HEK293 (cell line): ENCODE results near the gene PLCG1.
"Not testable (repeated sequence)": the region's sequence is repeated elsewhere in the genome, so short reads cannot be mapped to it uniquely, and the experiment has no call there.

Experiments used
- CTCF ChIA-PET: fragments of 350-600 bp; formaldehyde crosslinking; extraction: SDS; loops from one replicate; lab custom pipeline; 2021; ENCODE audit warnings: antibody characterized with exemption; lab: Yijun Ruan, JAX
- POLR2A ChIA-PET: fragments of 300-600 bp; formaldehyde crosslinking; extraction: SDS; loops from one replicate; lab custom pipeline; 2020; ENCODE audit warnings: antibody characterized with exemption, inconsistent platforms; lab: Yijun Ruan, JAX
- H3K27ac ChIP-seq: fragments of 200-500 bp; sonication (Bioruptor generic); 2 replicates; pipeline ENCODE4 v1.5.1; 2014; ENCODE audit warnings: low read depth, low read length, control low read depth, inconsistent platforms; ENCODE audit errors: extremely low read depth
- H3K36me3 ChIP-seq, 2 experiments: fragments of 200-500 bp in 1 of 2; sonication (Bioruptor generic) in 1 of 2; 1 replicate in 1 of 2; 2 replicates in 1 of 2; pipeline ENCODE4 v1.5.1; 2014 to 2017; ENCODE audit warnings: inconsistent platforms in 2 of 2, low read length in 2 of 2; ENCODE audit not compliant: control insufficient read depth in 2 of 2, insufficient read depth in 1 of 2
- H3K4me1 ChIP-seq: fragments of 200-500 bp; sonication (Bioruptor generic); 2 replicates; pipeline ENCODE4 v1.5.1; 2014; ENCODE audit warnings: mild to moderate bottlenecking, low read length, inconsistent platforms; ENCODE audit not compliant: control insufficient read depth, insufficient read depth
- H3K4me3 ChIP-seq: 2 replicates; pipeline ENCODE4 v1.5.1; 2011; ENCODE audit warnings: low read depth, mild to moderate bottlenecking, control low read depth, low read length, moderate library complexity
- H3K9me3 ChIP-seq: fragments of 200-500 bp; sonication (Bioruptor generic); 2 replicates; pipeline ENCODE4 v1.5.1; 2014; ENCODE audit warnings: low read depth, low read length, inconsistent platforms; ENCODE audit not compliant: control insufficient read depth, insufficient read depth
- BCL11B ChIP-seq: fragments of 450-650 bp; formaldehyde crosslinking; IDR thresholded peaks from 2 replicates; pipeline ENCODE4 v1.5.1; 2016; ENCODE audit warnings: low read depth, missing biosample characterization, missing genetic modification characterization
- GLI4 ChIP-seq: fragments of 450-650 bp; formaldehyde crosslinking; IDR thresholded peaks from 2 replicates; pipeline ENCODE4 v1.5.1; 2016; ENCODE audit warnings: missing biosample characterization, missing genetic modification characterization
- MEIS1 ChIP-seq: sonication (generic); formaldehyde crosslinking; IDR thresholded peaks from 2 replicates; pipeline ENCODE4 v1.8.1; 2022; ENCODE audit warnings: missing genetic modification reagents, mild to moderate bottlenecking, borderline replicate concordance
- PRDM4 ChIP-seq: fragments of 450-650 bp; formaldehyde crosslinking; IDR thresholded peaks from 2 replicates; pipeline ENCODE4 v1.5.1; 2017; ENCODE audit warnings: missing biosample characterization, missing genetic modification characterization
- ZBTB1 ChIP-seq: fragments of 450-650 bp; formaldehyde crosslinking; IDR thresholded peaks from 2 replicates; pipeline ENCODE4 v1.5.1; 2016; ENCODE audit warnings: missing biosample characterization, missing genetic modification characterization
- ZBTB11 ChIP-seq: fragments of 450-650 bp; formaldehyde crosslinking; conservative IDR thresholded peaks from 2 replicates; pipeline ENCODE4 v1.5.1; 2016; ENCODE audit warnings: low read depth, missing biosample characterization, missing genetic modification characterization
- ZFP41 ChIP-seq: fragments of 450-650 bp; formaldehyde crosslinking; IDR thresholded peaks from 2 replicates; pipeline ENCODE4 v1.5.1; 2016; ENCODE audit warnings: missing biosample characterization, missing genetic modification characterization, borderline replicate concordance
- ZIC2 ChIP-seq: fragments of 450-650 bp; formaldehyde crosslinking; IDR thresholded peaks from 2 replicates; pipeline ENCODE4 v1.5.1; 2016; ENCODE audit warnings: missing biosample characterization, missing genetic modification characterization
- ZNF146 ChIP-seq: fragments of 450-650 bp; formaldehyde crosslinking; IDR thresholded peaks from 2 replicates; pipeline ENCODE4 v1.5.1; 2016; ENCODE audit warnings: missing biosample characterization, missing genetic modification characterization
- ZNF157 ChIP-seq: fragments of 450-650 bp; formaldehyde crosslinking; IDR thresholded peaks from 2 replicates; pipeline ENCODE4 v1.5.1; 2016; ENCODE audit warnings: missing biosample characterization, missing genetic modification characterization
- ZNF2 ChIP-seq: fragments of 450-650 bp; formaldehyde crosslinking; IDR thresholded peaks from 2 replicates; pipeline ENCODE4 v1.5.1; 2016; ENCODE audit warnings: missing biosample characterization, missing genetic modification characterization
- ZNF24 ChIP-seq: fragments of 450-650 bp; formaldehyde crosslinking; IDR thresholded peaks from 2 replicates; pipeline ENCODE4 v1.5.1; 2016; ENCODE audit warnings: missing biosample characterization, missing genetic modification characterization
- ZNF449 ChIP-seq: fragments of 450-650 bp; formaldehyde crosslinking; IDR thresholded peaks from 2 replicates; pipeline ENCODE4 v1.5.1; 2017; ENCODE audit warnings: missing biosample characterization, mild to moderate bottlenecking, missing genetic modification characterization, moderate library complexity
- ZNF521 ChIP-seq: fragments of 450-650 bp; formaldehyde crosslinking; IDR thresholded peaks from 2 replicates; pipeline ENCODE4 v1.5.1; 2017; ENCODE audit warnings: missing biosample characterization, mild to moderate bottlenecking, missing genetic modification characterization
- ZNF600 ChIP-seq: fragments of 450-650 bp; formaldehyde crosslinking; IDR thresholded peaks from 2 replicates; pipeline ENCODE4 v1.5.1; 2016; ENCODE audit warnings: missing biosample characterization, missing genetic modification characterization
- ZNF624 ChIP-seq: fragments of 450-650 bp; formaldehyde crosslinking; IDR thresholded peaks from 2 replicates; pipeline ENCODE4 v1.5.1; 2017; ENCODE audit warnings: missing biosample characterization, missing genetic modification characterization
- ZNF629 ChIP-seq: fragments of 450-650 bp; formaldehyde crosslinking; IDR thresholded peaks from 2 replicates; pipeline ENCODE4 v1.5.1; 2017; ENCODE audit warnings: missing biosample characterization, missing genetic modification characterization
- ZNF704 ChIP-seq: fragments of 450-650 bp; formaldehyde crosslinking; IDR thresholded peaks from 2 replicates; pipeline ENCODE4 v1.5.1; 2016; ENCODE audit warnings: missing biosample characterization, missing genetic modification characterization
- ZSCAN16 ChIP-seq: fragments of 450-650 bp; formaldehyde crosslinking; IDR thresholded peaks from 2 replicates; pipeline ENCODE4 v1.5.1; 2016; ENCODE audit warnings: missing biosample characterization, missing genetic modification characterization
- TF ChIP-seq, protein P1 (sequence below): fragments of 450-650 bp; formaldehyde crosslinking; IDR thresholded peaks from 2 replicates; pipeline ENCODE4 v1.5.1; 2017; ENCODE audit warnings: missing biosample characterization, missing genetic modification characterization
- TF ChIP-seq, protein P2 (sequence below): fragments of 450-650 bp; formaldehyde crosslinking; IDR thresholded peaks from 2 replicates; pipeline ENCODE4 v1.5.1; 2016; ENCODE audit warnings: missing biosample characterization, missing genetic modification characterization, borderline replicate concordance

Gene PLCG1

DNA sequence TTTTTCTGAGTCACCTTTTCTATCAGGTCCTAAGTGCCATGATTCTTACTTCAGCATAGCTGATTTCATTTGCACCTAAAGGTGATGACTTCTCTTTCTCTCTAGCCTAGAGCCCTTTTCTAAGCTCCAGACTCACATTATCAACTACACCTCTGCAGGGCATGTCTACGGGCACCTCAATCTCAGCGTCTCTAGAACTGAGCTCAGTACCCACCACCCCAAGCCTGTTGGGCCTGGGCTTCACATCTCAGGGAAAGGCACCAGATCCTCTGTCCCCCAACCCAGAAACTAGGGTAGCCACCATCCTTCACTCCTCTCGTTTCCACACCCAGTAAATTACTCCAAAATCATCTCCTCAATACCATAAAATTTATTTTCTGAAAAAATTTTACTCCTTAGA lies 10.6 kb upstream of the PLCG1 start (continued):
- TF ChIP-seq ZBTB11 (tag by site-specific recombination) (no peak), ZNF624 (no peak), ZNF600 (tag by site-specific recombination) (no peak), BCL11B (tag by site-specific recombination) (no peak), ZIC2 (tag by site-specific recombination) (no peak), ZFP41 (tag by site-specific recombination) (no peak), ZSCAN16 (tag by site-specific recombination) (no peak), ZNF157 (no peak), ZNF449 (tag by site-specific recombination) (no peak)
- TF ChIP-seq, protein P1, sequence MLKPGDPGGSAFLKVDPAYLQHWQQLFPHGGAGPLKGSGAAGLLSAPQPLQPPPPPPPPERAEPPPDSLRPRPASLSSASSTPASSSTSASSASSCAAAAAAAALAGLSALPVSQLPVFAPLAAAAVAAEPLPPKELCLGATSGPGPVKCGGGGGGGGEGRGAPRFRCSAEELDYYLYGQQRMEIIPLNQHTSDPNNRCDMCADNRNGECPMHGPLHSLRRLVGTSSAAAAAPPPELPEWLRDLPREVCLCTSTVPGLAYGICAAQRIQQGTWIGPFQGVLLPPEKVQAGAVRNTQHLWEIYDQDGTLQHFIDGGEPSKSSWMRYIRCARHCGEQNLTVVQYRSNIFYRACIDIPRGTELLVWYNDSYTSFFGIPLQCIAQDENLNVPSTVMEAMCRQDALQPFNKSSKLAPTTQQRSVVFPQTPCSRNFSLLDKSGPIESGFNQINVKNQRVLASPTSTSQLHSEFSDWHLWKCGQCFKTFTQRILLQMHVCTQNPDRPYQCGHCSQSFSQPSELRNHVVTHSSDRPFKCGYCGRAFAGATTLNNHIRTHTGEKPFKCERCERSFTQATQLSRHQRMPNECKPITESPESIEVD (tag by site-specific recombination), result no peak

DNA sequence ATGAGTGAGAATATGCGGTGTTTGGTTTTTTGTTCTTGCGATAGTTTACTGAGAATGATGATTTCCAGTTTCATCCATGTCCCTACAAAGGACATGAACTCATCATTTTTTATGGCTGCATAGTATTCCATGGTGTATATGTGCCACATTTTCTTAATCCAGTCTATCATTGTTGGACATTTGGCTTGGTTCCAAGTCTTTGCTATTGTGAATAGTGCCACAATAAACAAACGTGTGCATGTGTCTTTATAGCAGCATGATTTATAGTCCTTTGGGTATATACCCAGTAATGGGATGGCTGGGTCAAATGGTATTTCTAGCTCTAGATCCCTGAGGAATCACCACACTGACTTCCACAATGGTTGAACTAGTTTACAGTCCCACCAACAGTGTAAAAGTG lies 9.0 kb upstream of the PLCG1 start:
- TF ChIP-seq ZNF146, result peak; percentile 51; the same call in 1 of the 2 replicates
- H3K4me3 ChIP-seq, POLR2A ChIA-PET, H3K4me1 ChIP-seq, CTCF ChIA-PET, H3K9me3 ChIP-seq, H3K27ac ChIP-seq: not testable (repeated sequence)
- peaks cover 0 to 31% of the 10 kb centered on the region in 2 experiments; a peak in 2 of 3 replicates for H3K36me3 ChIP-seq

GRCh38 chr20:41131594-41132387 lies 5.6 kb upstream of the PLCG1 start:
- no peak overlapping the region for H3K27ac ChIP-seq
- no peaks in the 10 kb centered on the region for H3K4me1 ChIP-seq
- peaks cover 0 to 4% of the 10 kb centered on the region in 2 experiments; a peak in 2 of 3 replicates for H3K36me3 ChIP-seq
- H3K4me3 ChIP-seq, result no peak overlapping the region
- H3K9me3 ChIP-seq, result no peaks in the 10 kb centered on the region
- ChIA-PET POLR2A (no interaction called here), CTCF (no interaction called here)
- TF ChIP-seq ZNF2 (tag by site-specific recombination), result no peak
- no peak for TF ChIP-seq ZNF521 (tag by site-specific recombination)
- TF ChIP-seq PRDM4, result no peak
- TF ChIP-seq ZNF629, result no peak
- no peak for TF ChIP-seq ZNF24 (tag by site-specific recombination)
- no peak for TF ChIP-seq GLI4 (tag by site-specific recombination)
- TF ChIP-seq MEIS1 (CRISPR knock-in tag), result no peak
- TF ChIP-seq, protein P2, sequence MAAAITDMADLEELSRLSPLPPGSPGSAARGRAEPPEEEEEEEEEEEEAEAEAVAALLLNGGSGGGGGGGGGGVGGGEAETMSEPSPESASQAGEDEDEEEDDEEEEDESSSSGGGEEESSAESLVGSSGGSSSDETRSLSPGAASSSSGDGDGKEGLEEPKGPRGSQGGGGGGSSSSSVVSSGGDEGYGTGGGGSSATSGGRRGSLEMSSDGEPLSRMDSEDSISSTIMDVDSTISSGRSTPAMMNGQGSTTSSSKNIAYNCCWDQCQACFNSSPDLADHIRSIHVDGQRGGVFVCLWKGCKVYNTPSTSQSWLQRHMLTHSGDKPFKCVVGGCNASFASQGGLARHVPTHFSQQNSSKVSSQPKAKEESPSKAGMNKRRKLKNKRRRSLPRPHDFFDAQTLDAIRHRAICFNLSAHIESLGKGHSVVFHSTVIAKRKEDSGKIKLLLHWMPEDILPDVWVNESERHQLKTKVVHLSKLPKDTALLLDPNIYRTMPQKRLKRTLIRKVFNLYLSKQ (tag by site-specific recombination), result no peak
- no peak for TF ChIP-seq ZBTB1 (tag by site-specific recombination)
- no peak for TF ChIP-seq ZNF704 (tag by site-specific recombination)
